ENCODE measurements around the gene KLKB1.

Gene KLKB1

GRCh38 chr4:186227221-186227620 lies at the start of gene KLKB1:
TSS of gene KLKB1 (plus strand) at chr4:186227507. CDS start at chr4:186228196, 689 bp downstream.
- no peak for DNase-seq

- DNase-seq, result no peak
Observed at GRCh38 chr4:186188107-186188506, 39.2 kb upstream of the KLKB1 start.

GRCh38 chr4:186189656-186190055 lies 37.7 kb upstream of the KLKB1 start:
- DNase-seq, result no peak

GRCh38 chr4:186190581-186191199 lies 36.6 kb upstream of the KLKB1 start:
- DNase-seq, result peak; percentile 60

GRCh38 chr4:186191200-186192065 lies 35.9 kb upstream of the KLKB1 start, which contains the start of gene CYP4V2:
TSS of gene CYP4V2 (plus strand) at chr4:186191567. CDS start at chr4:186191824, 257 bp downstream.
- peak; percentile 78 for DNase-seq

- DNase-seq, result peak; percentile 48
Observed at GRCh38 chr4:186192066-186192612, 35.2 kb upstream of the KLKB1 start.

- DNase-seq, result no peak
Observed at GRCh38 chr4:186193851-186194250, 33.5 kb upstream of the KLKB1 start.

- no peak for DNase-seq
Observed at GRCh38 chr4:186196063-186196462, 31.2 kb upstream of the KLKB1 start.

GRCh38 chr4:186200516-186200915 lies 26.8 kb upstream of the KLKB1 start:
- no peak for DNase-seq

GRCh38 chr4:186201010-186201409 lies 26.3 kb upstream of the KLKB1 start:
- DNase-seq, result no peak

GRCh38 chr4:186201535-186202230 lies 25.6 kb upstream of the KLKB1 start:
- peak; percentile 68 for DNase-seq

GRCh38 chr4:186202490-186203140 lies 24.7 kb upstream of the KLKB1 start:
- DNase-seq, result no peak

GRCh38 chr4:186203406-186203805 lies 23.9 kb upstream of the KLKB1 start:
- DNase-seq, result no peak

GRCh38 chr4:186204103-186204559 lies 23.2 kb upstream of the KLKB1 start:
- no peak for DNase-seq

- no peak for DNase-seq
Observed at GRCh38 chr4:186204686-186205085, 22.6 kb upstream of the KLKB1 start.

- no peak for DNase-seq
Observed at GRCh38 chr4:186205156-186205555, 22.2 kb upstream of the KLKB1 start.

GRCh38 chr4:186216465-186217024 lies 10.8 kb upstream of the KLKB1 start:
- DNase-seq, result no peak

- no peak for DNase-seq
Observed at GRCh38 chr4:186217733-186218293, 9.5 kb upstream of the KLKB1 start.

GRCh38 chr4:186221624-186222023 lies 5.7 kb upstream of the KLKB1 start:
- DNase-seq, result no peak

GRCh38 chr4:186225848-186226247 lies 1.5 kb upstream of the KLKB1 start:
- no peak for DNase-seq

- no peak for DNase-seq
Observed at GRCh38 chr4:186226521-186227189, 652 bp upstream of the KLKB1 start.

Measured in 8988T (cell line).